Loucy (cell line): ENCODE measurements around the gene ZFP36L2.

ENCODE experiments used
- H2AFZ ChIP-seq: fragments of 200-600 bp; sonication (generic); 2 replicates; pipeline ENCODE4 v1.6.0; 2016; ENCODE audit warnings: antibody characterized with exemption, mild to moderate bottlenecking, low read length, moderate library complexity
- H3F3A ChIP-seq: fragments of 200-600 bp; 2 replicates; pipeline ENCODE4 v1.6.0; 2016; ENCODE audit warnings: antibody characterized with exemption, low read depth, mild to moderate bottlenecking
- H3K27me3 ChIP-seq: fragments of 200-600 bp; sonication (generic); 2 replicates; pipeline ENCODE4 v1.6.1; 2014; ENCODE audit warnings: low read length, mild to moderate bottlenecking; ENCODE audit not compliant: insufficient read depth, poor library complexity, severe bottlenecking
- H3K36me3 ChIP-seq: fragments of 200-600 bp; sonication (generic); 2 replicates; pipeline ENCODE4 v1.6.1; 2016; ENCODE audit warnings: low read length; ENCODE audit not compliant: insufficient read depth
- H3K4me1 ChIP-seq: fragments of 200-600 bp; sonication (generic); 2 replicates; pipeline ENCODE4 v1.5.1; 2014; ENCODE audit warnings: low read length, mild to moderate bottlenecking; ENCODE audit not compliant: insufficient read depth, poor library complexity, severe bottlenecking
- H3K4me2 ChIP-seq: fragments of 200-600 bp; sonication (generic); 2 replicates; pipeline ENCODE4 v1.6.0; 2014; ENCODE audit warnings: antibody characterized with exemption, low read length, low read depth, mild to moderate bottlenecking; ENCODE audit not compliant: poor library complexity, severe bottlenecking
- H3K4me3 ChIP-seq: fragments of 200-600 bp; sonication (generic); 2 replicates; pipeline ENCODE4 v1.5.1; 2014; ENCODE audit warnings: low read length, mild to moderate bottlenecking, mixed read lengths; ENCODE audit not compliant: poor library complexity, severe bottlenecking
- H3K79me2 ChIP-seq: fragments of 200-600 bp; sonication (generic); 2 replicates; pipeline ENCODE4 v1.6.1; 2014; ENCODE audit warnings: low read length; ENCODE audit not compliant: insufficient read depth
- H3K9ac ChIP-seq: fragments of 200-600 bp; sonication (generic); 2 replicates; pipeline ENCODE4 v1.6.0; 2014; ENCODE audit warnings: mild to moderate bottlenecking, low read depth, low read length, moderate library complexity; ENCODE audit not compliant: poor library complexity, severe bottlenecking
- H3K9me2 ChIP-seq: fragments of 200-600 bp; sonication (generic); replicated peaks from 2 replicates; pipeline ENCODE4 v1.6.1; 2016; ENCODE audit warnings: low read depth, low read length, mixed read lengths
- H3K9me3 ChIP-seq: fragments of 200-600 bp; sonication (generic); 2 replicates; pipeline ENCODE4 v1.6.1; 2014; ENCODE audit warnings: mild to moderate bottlenecking, antibody characterized with exemption, low read length, low read depth; ENCODE audit not compliant: insufficient read depth
- H4K20me1 ChIP-seq: fragments of 200-600 bp; sonication (generic); 2 replicates; pipeline ENCODE4 v1.6.0; 2014; ENCODE audit warnings: antibody characterized with exemption, low read length, mild to moderate bottlenecking; ENCODE audit not compliant: insufficient read depth, poor library complexity, severe bottlenecking
- EZH2phosphoT487 ChIP-seq: fragments of 200-600 bp; IDR thresholded peaks from 2 replicates; pipeline ENCODE4 v1.6.1; 2018; ENCODE audit warnings: antibody characterized with exemption, mild to moderate bottlenecking, moderate library complexity, borderline replicate concordance
- TF ChIP-seq, protein P1 (sequence below): fragments of 200-600 bp; sonication (generic); conservative IDR thresholded peaks from 2 replicates; pipeline ENCODE4 v1.5.1; 2014; ENCODE audit warnings: mild to moderate bottlenecking, antibody characterized with exemption, low read length

Gene ZFP36L2

DNA sequence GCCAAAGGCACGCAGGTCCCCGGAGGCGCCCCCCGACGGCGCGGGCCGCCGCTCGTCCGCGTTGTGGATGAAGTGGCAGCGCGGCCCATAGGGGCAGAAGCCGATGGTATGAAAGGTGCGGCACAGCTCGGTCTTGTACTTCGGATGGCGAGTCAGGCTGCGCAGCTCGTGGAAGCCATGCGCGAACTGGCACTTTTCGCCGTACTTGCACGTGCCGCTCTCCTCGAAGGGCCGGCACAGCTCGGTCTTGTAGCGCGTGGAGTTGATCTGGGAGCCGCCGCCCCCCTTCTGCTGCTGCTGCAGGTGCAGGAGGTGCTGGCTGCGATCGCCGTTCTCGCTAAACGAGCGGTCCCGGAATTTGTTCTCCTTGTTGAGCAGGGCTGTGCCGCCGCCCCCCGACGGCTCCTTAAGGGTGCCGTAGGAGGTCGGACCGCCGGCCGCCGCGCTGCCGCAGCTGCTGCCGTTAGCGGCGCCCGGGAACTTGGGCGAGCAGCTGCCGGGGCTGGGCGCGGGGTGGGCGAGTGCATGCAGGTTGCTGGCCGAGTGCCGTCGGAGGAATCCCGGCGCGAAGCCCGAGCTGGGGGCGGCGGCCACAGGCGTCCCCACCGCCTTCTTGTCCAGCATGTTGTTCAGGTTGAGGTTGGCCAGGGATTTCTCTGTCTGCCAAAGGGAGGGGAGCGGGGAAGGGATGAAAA is 1.2 kb downstream of the ZFP36L2 start:
- peak overlapping the region; percentile 97 for H3K4me2 ChIP-seq
- peaks cover 53% of the 10 kb centered on the region for H3K4me1 ChIP-seq
- peaks cover 41% of the 10 kb centered on the region for H4K20me1 ChIP-seq
- H3K4me3 ChIP-seq: peak overlapping the region; percentile 97
- no peaks in the 10 kb centered on the region for H3K9me3 ChIP-seq
- peaks cover 80% of the 10 kb centered on the region for H3K79me2 ChIP-seq
- no peaks in the 10 kb centered on the region for H3K27me3 ChIP-seq
- H3K9ac ChIP-seq: peak overlapping the region; percentile 100
- no peak overlapping the region for H2AFZ ChIP-seq
- H3F3A ChIP-seq: peaks cover 23% of the 10 kb centered on the region
- peaks cover 30% of the 10 kb centered on the region for H3K36me3 ChIP-seq
- no peaks in the 10 kb centered on the region for H3K9me2 ChIP-seq
- no peak for TF ChIP-seq EZH2phosphoT487
- TF ChIP-seq, protein P1, sequence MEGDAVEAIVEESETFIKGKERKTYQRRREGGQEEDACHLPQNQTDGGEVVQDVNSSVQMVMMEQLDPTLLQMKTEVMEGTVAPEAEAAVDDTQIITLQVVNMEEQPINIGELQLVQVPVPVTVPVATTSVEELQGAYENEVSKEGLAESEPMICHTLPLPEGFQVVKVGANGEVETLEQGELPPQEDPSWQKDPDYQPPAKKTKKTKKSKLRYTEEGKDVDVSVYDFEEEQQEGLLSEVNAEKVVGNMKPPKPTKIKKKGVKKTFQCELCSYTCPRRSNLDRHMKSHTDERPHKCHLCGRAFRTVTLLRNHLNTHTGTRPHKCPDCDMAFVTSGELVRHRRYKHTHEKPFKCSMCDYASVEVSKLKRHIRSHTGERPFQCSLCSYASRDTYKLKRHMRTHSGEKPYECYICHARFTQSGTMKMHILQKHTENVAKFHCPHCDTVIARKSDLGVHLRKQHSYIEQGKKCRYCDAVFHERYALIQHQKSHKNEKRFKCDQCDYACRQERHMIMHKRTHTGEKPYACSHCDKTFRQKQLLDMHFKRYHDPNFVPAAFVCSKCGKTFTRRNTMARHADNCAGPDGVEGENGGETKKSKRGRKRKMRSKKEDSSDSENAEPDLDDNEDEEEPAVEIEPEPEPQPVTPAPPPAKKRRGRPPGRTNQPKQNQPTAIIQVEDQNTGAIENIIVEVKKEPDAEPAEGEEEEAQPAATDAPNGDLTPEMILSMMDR: no peak

DNA sequence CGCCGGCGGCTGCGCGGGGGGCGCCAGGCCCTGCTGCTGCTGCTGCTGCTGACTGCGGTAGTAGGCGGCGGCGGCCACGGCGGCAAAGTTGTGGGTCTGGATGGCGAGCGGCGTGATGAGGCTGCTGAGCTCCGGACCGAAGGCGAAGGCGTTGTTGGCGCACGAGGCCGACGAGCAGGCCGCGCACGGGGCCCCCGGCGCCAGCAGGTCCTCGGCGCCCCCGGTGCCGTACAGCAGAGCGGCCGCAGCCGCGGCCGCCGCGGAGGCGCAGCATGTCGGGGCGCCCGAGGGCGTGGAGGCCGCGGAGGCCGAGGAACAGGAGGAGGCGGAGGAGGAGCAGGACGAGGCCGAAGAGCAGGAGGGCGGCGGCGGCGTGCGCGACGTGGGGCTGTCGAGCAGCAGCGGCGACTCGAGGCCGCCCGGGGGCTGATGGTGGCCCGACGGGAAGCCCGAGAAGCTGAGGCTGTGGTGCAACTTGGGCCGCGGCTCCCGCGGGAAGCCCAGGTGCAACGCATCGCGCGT is 1.8 kb downstream of the ZFP36L2 start:
- H3F3A ChIP-seq: peaks cover 28% of the 10 kb centered on the region
- H3K4me2 ChIP-seq: peak overlapping the region; percentile 97
- H3K9ac ChIP-seq: peak overlapping the region; percentile 100
- H3K79me2 ChIP-seq: peaks cover 82% of the 10 kb centered on the region
- H3K9me2 ChIP-seq: no peaks in the 10 kb centered on the region
- TF ChIP-seq, protein P1: no peak
- no peak for TF ChIP-seq EZH2phosphoT487
- H3K36me3 ChIP-seq: peaks cover 27% of the 10 kb centered on the region
- peaks cover 53% of the 10 kb centered on the region for H3K4me1 ChIP-seq
- no peak overlapping the region for H2AFZ ChIP-seq
- peaks cover 38% of the 10 kb centered on the region for H4K20me1 ChIP-seq
- H3K9me3 ChIP-seq: no peaks in the 10 kb centered on the region
- peak overlapping the region; percentile 97 for H3K4me3 ChIP-seq
- H3K27me3 ChIP-seq: no peaks in the 10 kb centered on the region

DNA sequence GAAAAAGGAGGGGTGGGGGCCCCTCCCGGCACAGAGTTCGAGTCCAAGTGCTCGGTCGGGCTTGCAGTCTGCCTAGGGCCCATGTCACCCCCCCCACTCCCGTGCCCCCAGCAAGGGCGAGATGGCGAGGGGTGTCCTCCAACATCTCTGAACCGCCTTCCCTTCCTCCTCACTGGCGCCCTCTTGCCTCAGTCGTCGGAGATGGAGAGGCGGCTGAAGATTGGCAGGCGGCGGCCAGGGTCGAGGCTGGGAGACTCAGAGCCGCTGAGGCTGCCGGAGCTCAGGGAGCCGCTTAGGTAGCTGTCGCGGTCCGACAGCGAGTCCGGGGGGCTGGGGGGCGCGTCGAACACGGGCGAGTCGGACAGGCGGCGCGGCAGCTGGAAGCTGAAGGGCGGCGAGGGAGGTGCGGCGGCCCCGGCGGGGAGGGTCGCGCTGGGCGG is 2.3 kb downstream of the ZFP36L2 start:
- Histone ChIP-seq H3K9me3 (no peaks in the 10 kb centered on the region), H2AFZ (no peak overlapping the region), H3F3A (peaks cover 25% of the 10 kb centered on the region), H3K9ac (peak overlapping the region; percentile 100), H3K4me2 (peak overlapping the region; percentile 97), H3K27me3 (no peaks in the 10 kb centered on the region), H3K36me3 (peaks cover 27% of the 10 kb centered on the region), H4K20me1 (peaks cover 38% of the 10 kb centered on the region), H3K4me3 (peak overlapping the region; percentile 97), H3K4me1 (peaks cover 52% of the 10 kb centered on the region), H3K9me2 (no peaks in the 10 kb centered on the region), H3K79me2 (peaks cover 82% of the 10 kb centered on the region)
- TF ChIP-seq, protein P1: peak; percentile 59
- TF ChIP-seq EZH2phosphoT487: no peak
